Uterus (tissue), 2 donors: ENCODE measurements around the gene SF1.

Experiments used
- POLR2A ChIP-seq, 2 donors: fragments of 450-650 bp; IDR thresholded peaks; one replicate each; pipeline ENCODE4 v1.6.1; 2016; ENCODE audit warnings: antibody characterized with exemption in 2 of 2, mild to moderate bottlenecking in 1 of 2, moderate library complexity in 1 of 2
- TF ChIP-seq, protein P1 (sequence below), 4 experiments: fragments of 200-600 bp in 2 of 4; fragments of 450-650 bp in 2 of 4; sonication (generic) in 2 of 4; IDR thresholded peaks; one replicate each; pipeline ENCODE4 v1.5.1; 2016 to 2019; ENCODE audit warnings: antibody characterized with exemption in 4 of 4, mild to moderate bottlenecking in 2 of 4, moderate library complexity in 1 of 4

- TF ChIP-seq, protein P1, sequence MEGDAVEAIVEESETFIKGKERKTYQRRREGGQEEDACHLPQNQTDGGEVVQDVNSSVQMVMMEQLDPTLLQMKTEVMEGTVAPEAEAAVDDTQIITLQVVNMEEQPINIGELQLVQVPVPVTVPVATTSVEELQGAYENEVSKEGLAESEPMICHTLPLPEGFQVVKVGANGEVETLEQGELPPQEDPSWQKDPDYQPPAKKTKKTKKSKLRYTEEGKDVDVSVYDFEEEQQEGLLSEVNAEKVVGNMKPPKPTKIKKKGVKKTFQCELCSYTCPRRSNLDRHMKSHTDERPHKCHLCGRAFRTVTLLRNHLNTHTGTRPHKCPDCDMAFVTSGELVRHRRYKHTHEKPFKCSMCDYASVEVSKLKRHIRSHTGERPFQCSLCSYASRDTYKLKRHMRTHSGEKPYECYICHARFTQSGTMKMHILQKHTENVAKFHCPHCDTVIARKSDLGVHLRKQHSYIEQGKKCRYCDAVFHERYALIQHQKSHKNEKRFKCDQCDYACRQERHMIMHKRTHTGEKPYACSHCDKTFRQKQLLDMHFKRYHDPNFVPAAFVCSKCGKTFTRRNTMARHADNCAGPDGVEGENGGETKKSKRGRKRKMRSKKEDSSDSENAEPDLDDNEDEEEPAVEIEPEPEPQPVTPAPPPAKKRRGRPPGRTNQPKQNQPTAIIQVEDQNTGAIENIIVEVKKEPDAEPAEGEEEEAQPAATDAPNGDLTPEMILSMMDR (IDR thresholded peaks at IDR 0.05), result no peak
- TF ChIP-seq POLR2A (IDR thresholded peaks at IDR 0.05), result no peak
Observed at GRCh38 chr11:64754124-64754918, 24.0 kb downstream of the SF1 start.
